HG03280 (cell line): ENCODE measurements around the gene MBP.

Experiments
- ATAC-seq: cut with Tn5 transposase; IDR thresholded peaks from one replicate; pipeline ENCODE4 v1.9.1; 2021; ENCODE audit warnings: mild to moderate bottlenecking, moderate library complexity; ENCODE audit not compliant: unreplicated experiment

The MBP gene

GRCh38 chr18:77132369-77133050 lies at the start of gene MBP:
Gene MBP, minus strand, starts transcription at chr18:77132783. Its CDS starts 27,522 bp downstream, at chr18:77105261.
- ATAC-seq, result peak; percentile 69

- no peak for ATAC-seq
Observed at GRCh38 chr18:77181950-77182707, 49.5 kb upstream of the MBP start.

- ATAC-seq, result no peak
Observed at GRCh38 chr18:77178559-77178958, 46.0 kb upstream of the MBP start.

GRCh38 chr18:77177009-77177408 lies 44.4 kb upstream of the MBP start:
- ATAC-seq, result no peak

GRCh38 chr18:77173275-77174030 lies 40.9 kb upstream of the MBP start:
- no peak for ATAC-seq

GRCh38 chr18:77170890-77171410 lies 38.4 kb upstream of the MBP start:
- no peak for ATAC-seq

GRCh38 chr18:77168811-77169311 lies 36.3 kb upstream of the MBP start:
- ATAC-seq, result no peak

GRCh38 chr18:77167251-77167650 lies 34.7 kb upstream of the MBP start:
- no peak for ATAC-seq

- ATAC-seq, result no peak
Observed at GRCh38 chr18:77166523-77166922, 33.9 kb upstream of the MBP start.

- no peak for ATAC-seq
Observed at GRCh38 chr18:77165503-77166188, 33.1 kb upstream of the MBP start.

GRCh38 chr18:77164763-77165485 lies 32.3 kb upstream of the MBP start:
- no peak for ATAC-seq

GRCh38 chr18:77164026-77164425 lies 31.4 kb upstream of the MBP start:
- ATAC-seq, result no peak

- ATAC-seq, result no peak
Observed at GRCh38 chr18:77162580-77162979, 30.0 kb upstream of the MBP start.

- ATAC-seq, result no peak
Observed at GRCh38 chr18:77161961-77162360, 29.4 kb upstream of the MBP start.

GRCh38 chr18:77161383-77161782 lies 28.8 kb upstream of the MBP start:
- no peak for ATAC-seq

GRCh38 chr18:77160515-77160914 lies 27.9 kb upstream of the MBP start:
- ATAC-seq, result no peak

GRCh38 chr18:77157312-77157711 lies 24.7 kb upstream of the MBP start:
- ATAC-seq, result no peak

GRCh38 chr18:77155031-77155430 lies 22.4 kb upstream of the MBP start:
- no peak for ATAC-seq

GRCh38 chr18:77153404-77153803 lies 20.8 kb upstream of the MBP start:
- no peak for ATAC-seq
